HG02642 (cell line): ENCODE measurements around the gene FBXW11.
"Not testable (repeated sequence)": the region's sequence is repeated elsewhere in the genome, so short reads cannot be mapped to it uniquely, and the experiment has no call there.

Experiments
- ATAC-seq: cut with Tn5 transposase; IDR thresholded peaks from one replicate; pipeline ENCODE4 v1.9.1; 2021; ENCODE audit warnings: mild to moderate bottlenecking; ENCODE audit not compliant: unreplicated experiment, poor library complexity

The FBXW11 gene

GRCh38 chr5:171924493-171925122 is 81.8 kb downstream of the FBXW11 start:
- no peak for ATAC-seq

DNA sequence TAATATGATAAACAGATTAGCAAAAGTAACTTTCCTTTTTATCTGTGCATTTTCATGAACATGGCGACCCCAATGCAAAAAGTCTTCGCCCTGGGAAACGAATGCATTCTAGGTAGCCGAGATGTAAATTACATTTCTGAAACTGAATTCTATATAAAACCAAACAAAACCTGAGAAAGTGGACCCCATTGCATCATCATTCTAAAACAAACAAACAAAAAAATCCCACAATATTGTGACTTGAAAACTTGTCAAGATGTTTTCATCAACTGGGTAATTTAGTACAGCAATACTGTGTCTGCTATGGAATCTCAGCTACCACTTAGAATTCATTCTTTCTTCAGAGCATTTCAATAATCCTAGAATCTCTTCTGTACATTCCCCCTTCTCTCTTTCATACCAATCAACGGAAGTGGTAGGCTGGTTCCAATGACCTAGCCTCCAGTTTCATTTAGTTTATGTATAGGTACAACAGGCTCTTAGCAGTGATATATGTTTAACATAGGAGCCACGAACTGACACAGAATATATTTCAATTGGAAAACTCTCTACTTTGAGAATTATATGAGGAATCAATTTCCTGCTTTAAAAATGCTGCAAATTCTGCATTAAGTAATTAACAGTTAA is 85.6 kb downstream of the FBXW11 start:
- ATAC-seq, result no peak

DNA sequence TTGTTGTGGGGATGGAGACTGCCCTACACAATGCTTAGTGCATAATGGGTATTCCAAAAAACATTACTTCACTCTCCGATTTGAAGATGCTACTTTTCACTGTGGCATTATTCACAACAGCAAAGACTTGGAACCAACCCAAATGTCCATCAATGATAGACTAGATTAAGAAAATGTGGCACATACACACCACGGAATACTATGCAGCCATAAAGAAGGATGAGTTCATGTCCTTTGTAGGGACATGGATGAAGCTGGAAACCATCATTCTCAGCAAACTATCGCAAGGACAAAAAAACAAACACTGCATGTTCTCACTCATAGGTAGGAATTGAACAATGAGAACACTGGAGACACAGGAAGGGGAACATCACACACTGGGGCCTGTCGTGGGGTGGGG is 90.7 kb downstream of the FBXW11 start:
- ATAC-seq, result not testable (repeated sequence)

DNA sequence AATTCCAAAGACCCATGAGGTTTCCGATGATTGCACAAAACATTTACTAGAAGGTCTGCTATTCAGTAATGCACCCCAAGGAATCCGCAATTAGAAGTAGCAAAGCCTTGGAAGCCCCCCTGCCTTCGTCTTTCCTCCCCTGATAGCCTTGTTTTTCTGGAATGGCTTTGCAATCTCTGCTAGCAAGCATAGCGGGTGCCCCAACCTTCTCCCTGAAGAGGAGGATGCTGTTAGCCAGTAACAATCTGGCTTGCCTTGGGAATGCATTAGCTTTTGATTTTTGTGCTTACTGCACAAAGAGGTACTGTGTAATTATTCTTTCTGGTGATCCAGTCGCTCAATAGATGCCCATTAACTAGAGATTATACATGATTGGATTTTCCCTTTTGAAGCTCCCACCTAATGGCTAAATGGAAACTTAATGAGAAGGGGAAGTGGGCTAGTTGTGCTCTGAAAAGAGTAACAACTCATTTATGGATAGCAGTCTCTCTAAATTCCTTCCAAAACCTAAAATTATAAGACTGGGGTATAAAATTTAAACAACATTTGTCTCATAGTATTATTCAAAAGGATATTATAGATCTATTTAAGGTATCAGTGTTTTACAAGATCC is 91.6 kb downstream of the FBXW11 start:
- ATAC-seq, result no peak

GRCh38 chr5:171913987-171914273 is 92.5 kb downstream of the FBXW11 start:
- no peak for ATAC-seq

GRCh38 chr5:171911152-171911551 is 95.3 kb downstream of the FBXW11 start:
- ATAC-seq, result no peak

DNA sequence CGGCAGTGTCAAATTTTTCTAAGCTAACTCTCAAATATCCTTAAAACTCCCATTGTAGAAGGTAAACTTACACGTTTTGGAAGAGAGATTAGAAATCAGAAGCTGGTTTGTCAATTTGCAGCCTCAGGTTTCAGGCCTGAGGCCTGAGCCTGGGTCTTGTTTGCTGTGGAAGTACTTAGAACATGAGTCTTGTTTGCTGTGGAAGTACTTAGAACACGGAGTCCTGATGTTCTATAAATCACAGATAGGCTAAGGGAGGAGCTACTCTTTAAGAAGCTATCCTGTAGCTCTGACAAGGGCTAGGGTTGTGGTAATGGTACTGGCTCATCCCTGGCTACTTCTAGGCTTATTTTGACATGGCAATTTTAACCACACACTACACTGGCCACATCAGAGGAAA is 97.8 kb downstream of the FBXW11 start:
- ATAC-seq, result no peak

DNA sequence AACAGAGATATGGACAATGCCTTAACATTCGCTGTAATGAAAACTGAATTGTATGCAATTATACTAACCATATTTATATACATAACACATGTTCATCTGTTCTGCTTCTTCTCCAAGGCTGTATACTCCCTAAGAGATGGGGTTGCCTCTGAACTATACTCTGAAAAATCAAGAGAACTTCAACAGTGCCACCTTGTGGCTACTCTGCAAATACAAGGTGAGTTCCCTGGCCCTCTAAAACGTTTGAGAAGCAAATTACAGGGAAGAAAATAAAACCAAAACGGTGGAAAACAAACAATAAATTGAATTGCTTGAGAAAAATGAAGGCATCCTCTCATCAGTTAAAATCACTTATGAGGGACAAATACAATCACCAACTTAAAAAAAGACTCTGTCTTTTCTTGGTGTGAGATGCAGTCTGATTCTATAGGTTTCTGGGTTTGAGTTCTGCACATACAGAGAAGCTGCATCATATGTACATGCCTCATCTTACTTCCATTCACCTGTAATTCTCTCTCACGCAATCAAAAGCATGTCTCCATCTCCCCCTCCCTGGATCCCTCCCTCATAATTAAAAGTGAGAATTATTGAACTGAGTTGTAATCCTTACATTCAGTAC is 98.6 kb downstream of the FBXW11 start:
- ATAC-seq, result no peak

DNA sequence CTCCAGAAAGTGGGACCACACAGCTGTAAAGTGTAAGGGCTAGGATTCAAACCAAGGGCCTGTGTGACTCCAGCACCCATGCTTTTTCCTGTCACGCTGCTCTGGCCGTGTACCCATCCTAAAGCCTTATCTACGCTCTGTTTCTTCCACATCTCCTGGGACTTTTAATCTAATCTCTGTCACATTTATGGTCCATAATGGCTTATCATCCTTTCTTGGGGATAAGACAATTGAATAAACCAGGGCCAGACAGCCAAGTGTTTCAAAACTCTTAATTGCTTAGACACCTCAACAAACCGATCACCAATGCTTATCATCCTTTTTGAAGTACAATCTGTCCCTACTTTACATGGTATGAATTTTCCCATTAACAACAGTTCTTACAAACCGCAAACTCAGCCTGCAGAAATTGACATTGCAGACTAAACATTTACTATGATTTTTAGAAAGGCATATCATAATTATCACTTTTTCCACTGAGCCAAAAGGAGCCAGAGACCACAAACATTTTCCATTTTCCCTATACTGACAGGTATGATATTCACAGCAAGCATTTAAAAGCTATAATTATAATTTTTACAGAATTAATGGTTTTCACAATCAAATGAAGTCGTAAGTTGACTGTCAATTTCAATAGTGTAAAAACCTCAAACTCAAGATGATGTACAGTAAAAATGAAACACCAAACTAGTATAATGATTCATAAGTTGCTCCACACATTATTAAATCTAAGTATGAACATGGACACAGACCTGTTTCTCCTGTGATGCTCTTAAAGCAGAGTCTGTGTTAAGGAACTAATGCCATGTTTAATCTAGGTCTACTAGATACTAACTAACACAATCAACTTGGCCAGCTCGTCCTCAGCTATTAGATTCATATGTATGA is 99.5 kb downstream of the FBXW11 start:
- ATAC-seq, result no peak

DNA sequence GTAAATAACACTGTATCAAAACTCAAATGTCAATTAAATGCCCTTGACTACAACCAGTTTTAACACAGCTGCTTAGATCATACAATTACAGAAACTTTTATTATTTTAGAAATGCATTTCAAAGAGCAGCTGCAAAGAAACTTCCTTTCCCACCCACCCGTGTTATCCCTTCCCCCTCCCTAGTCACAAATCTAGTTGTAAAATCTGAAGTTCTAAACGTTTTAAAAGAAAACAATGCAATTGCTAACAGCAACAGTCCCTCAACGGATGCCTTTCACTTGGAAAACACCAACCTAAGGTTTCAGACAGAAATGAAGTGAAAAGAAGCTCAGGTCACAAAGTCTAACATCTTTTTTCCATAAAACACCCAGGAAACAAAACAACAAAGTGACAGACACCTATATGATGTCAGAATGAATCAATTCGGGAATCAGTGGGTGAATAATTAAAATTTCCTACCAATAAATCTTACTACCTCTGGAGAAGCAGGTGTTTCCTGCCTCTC is 100.3 kb downstream of the FBXW11 start:
- no peak for ATAC-seq

DNA sequence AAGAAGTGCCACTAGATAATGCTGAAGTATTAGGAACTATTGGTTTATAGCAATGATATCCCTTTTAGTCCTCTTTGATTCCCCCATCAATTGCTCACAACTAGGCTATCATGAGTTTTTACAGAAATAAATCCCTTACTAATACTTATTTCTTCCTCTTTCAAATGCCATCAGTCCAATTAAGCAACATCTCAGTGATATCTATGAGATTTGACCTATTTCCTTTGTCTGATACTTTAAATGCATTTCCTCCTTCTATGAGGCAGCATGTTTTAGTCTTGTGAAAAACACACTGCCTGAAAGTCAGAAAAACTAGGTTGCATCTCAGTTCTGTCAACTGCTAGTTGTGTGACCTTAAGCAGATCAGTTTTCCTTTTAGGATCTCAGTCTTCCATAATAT is 101.6 kb downstream of the FBXW11 start:
- no peak for ATAC-seq

DNA sequence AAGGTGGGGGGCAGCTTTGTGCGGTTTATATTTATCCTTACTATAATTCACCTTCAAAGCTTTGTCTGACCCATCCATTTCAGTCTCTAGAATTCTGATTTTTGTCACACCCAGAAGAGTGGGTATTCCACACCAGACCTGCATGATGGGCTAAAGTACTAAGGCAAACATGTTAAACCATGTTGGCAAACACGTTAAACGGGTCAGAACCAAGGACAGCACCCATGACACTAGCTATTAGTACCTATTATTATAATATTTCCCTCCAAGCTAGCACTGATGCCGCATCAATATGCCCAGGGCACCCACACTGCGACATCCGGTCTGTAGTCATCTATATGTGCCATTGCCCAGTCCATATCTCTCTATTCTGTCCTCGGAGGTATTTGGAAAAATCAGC is 104.7 kb downstream of the FBXW11 start:
- ATAC-seq, result no peak

DNA sequence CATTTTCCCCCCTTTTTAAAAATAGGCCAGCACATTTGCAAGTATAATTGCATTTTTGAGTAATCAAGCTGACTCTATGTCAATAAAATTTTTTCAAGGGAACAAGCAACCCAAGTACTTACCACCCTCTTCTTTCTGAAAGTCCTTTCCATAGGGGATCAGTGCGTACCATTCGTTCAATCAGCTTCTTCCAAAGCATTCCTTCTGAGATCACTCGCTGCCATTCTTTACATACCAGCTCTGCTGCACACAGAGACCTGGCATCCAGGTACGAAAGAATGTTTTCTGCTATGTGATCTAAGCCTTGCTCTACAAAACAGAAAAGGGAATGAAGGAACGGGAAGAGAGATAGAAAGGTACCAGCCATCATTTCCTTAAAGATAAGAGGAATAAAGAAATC is 106.6 kb downstream of the FBXW11 start:
- ATAC-seq, result no peak

- ATAC-seq, result no peak
These were observed 107.6 kb downstream of the FBXW11 start for GRCh38 chr5:171898879-171899278.

GRCh38 chr5:171898386-171898785 is 108.1 kb downstream of the FBXW11 start:
- ATAC-seq, result no peak

GRCh38 chr5:171897231-171897630 is 109.2 kb downstream of the FBXW11 start:
- no peak for ATAC-seq

DNA sequence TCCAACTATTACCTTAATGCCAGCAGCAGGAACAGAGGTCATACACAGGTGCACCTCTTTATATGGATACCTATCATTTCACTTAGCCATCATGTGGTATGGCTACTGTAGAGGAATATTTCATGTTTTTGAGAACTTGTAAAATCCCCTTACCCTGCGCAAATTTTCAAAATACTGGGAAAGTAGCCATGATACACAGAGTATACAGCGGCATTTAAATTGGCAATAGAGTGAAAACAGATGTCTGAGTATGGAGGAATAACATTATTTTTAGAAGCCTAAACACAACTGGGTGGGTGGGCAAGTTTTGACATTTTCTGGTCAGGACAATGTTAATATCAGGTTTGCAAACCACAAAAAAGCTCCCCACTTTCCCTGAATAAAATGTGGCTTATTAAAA is 111.4 kb downstream of the FBXW11 start:
- ATAC-seq, result no peak

GRCh38 chr5:171893290-171893886 is 113.0 kb downstream of the FBXW11 start:
- no peak for ATAC-seq

DNA sequence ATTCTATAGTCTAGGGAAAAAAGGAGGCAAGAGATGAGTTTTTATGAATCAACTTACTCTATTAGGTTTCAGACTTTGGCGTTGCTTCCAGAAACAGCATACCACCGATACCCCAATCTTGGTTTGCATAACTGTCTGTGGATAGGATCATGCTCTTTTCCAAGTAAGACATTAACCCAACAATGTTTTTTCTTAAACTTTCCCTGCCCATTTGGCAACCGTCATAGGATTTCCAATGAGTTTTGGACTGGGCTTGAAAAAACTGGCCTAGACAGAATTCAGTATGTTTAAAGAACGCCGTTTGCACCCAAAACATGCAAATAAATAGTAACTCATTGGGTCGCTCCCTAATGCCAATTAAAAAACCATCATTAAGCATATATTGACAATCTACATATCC is 114.8 kb downstream of the FBXW11 start:
- no peak for ATAC-seq

DNA sequence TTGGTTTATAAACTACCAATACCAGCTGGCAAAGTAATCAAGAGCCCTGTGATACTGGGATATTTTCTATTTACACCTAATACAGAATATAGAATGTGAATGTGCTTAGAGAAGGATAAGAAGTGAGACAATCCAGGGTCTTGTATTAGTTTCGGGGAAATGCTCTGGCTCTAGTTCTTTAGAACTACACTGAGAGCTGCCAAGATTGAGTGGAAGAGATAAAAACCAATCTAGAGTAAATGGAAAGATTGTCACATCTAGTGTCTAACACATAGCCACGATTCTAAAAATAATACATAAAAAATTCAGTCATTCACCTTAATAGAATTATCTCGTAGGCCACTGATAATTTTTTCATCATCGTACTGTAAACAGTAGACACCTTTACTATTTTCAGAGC is 115.3 kb downstream of the FBXW11 start:
- no peak for ATAC-seq
